ENCODE data around the gene TARS2.

Gene TARS2

DNA sequence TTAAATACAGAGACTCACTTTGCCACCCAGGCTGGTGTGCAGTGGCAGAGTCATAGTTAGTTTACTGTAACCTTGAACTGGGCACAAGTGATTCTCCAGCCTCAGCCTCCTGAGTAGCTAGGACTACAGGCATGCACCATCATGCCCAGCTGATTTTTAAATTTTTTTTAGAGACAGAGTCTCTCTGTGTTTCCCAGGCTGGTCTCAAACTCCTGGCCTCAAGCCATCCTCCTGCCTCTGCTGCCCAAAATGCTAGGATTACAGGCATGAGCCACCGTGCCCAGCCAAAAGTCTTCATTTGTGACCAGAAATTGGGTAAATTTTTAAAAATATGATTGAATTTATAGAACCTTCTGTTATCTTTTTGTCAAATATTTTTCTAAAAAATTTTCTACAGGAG lies 17.9 kb upstream of the TARS2 start:
- no peak for DNase-seq (ENCODE audit: low read depth)
- H3K4me3 ChIP-seq (ENCODE audit: low read depth, low read length) = no peak overlapping the region
- TF ChIP-seq, protein P1, sequence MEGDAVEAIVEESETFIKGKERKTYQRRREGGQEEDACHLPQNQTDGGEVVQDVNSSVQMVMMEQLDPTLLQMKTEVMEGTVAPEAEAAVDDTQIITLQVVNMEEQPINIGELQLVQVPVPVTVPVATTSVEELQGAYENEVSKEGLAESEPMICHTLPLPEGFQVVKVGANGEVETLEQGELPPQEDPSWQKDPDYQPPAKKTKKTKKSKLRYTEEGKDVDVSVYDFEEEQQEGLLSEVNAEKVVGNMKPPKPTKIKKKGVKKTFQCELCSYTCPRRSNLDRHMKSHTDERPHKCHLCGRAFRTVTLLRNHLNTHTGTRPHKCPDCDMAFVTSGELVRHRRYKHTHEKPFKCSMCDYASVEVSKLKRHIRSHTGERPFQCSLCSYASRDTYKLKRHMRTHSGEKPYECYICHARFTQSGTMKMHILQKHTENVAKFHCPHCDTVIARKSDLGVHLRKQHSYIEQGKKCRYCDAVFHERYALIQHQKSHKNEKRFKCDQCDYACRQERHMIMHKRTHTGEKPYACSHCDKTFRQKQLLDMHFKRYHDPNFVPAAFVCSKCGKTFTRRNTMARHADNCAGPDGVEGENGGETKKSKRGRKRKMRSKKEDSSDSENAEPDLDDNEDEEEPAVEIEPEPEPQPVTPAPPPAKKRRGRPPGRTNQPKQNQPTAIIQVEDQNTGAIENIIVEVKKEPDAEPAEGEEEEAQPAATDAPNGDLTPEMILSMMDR (IDR thresholded peaks at IDR 0.05; ENCODE audit: control insufficient read depth, extremely low read depth, insufficient read depth) = no peak

DNA sequence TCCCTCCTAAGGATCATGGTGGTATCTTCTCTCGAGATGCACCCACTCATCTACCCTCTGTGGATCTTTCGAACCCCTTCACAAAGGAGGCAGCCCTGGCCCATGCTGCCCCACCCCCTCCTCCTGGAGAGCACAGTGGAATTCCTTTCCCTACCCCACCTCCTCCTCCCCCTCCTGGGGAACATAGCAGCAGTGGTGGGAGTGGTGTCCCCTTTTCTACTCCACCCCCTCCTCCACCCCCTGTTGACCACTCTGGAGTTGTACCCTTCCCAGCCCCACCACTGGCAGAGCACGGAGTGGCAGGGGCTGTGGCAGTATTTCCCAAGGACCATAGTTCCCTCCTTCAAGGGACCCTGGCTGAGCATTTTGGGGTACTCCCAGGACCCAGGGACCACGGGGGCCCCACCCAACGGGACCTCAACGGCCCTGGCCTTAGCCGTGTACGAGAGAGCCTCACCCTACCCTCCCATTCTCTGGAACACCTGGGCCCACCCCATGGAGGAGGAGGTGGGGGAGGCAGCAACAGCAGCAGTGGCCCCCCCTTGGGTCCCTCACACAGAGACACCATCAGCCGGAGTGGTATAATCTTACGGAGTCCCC lies 14.5 kb upstream of the TARS2 start:
- no peak for DNase-seq (ENCODE audit: low read depth)
- TF ChIP-seq, protein P1 (IDR thresholded peaks at IDR 0.05; ENCODE audit: control insufficient read depth, extremely low read depth, insufficient read depth) = no peak
- H3K4me3 ChIP-seq (ENCODE audit: low read depth, low read length) = no peak overlapping the region

DNA sequence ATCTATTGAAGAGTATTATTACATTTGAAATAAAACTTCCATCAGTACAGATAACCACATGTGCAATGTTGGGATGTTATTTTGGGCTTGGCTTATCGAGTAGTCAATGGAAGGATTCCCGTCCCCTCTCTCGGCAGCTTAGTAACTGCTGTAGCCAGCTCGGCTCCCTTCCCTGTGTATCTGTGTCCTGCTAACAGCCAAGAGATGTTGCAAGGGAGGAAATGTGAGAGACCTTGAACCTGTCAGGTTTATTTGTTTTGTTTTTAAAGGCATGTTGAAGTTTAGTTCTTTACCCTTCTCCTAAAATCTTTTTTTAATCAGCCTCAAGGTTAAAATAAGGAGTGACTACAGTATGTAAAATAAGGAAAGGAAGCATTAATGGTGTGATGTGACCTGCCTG lies 13.6 kb upstream of the TARS2 start:
- TF ChIP-seq, protein P1 (IDR thresholded peaks at IDR 0.05; ENCODE audit: control insufficient read depth, extremely low read depth, insufficient read depth) = no peak

DNA sequence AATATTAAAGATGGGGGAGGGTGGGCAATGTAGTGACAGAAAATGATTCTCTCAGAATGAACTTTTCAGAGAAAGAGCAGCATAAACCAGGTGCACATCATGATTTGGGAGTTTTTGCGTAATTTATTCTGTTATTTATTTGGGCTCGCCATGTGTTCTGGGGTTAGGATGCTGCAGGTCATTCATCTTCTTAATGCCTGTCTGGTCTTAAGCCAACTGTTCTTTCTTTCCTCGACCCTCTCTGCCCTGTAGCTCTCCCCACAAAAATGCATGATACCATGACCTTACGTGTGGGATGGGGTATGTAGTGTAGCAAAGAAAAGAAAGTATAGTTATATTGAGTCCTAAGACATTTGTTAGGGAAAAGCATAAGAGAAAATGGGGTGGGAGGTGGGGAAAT lies 12.3 kb upstream of the TARS2 start:
- TF ChIP-seq, protein P1 (IDR thresholded peaks at IDR 0.05; ENCODE audit: control insufficient read depth, extremely low read depth, insufficient read depth) = no peak
- DNase-seq (ENCODE audit: low read depth) = no peak
- H3K4me3 ChIP-seq (ENCODE audit: low read depth, low read length) = no peak overlapping the region

More for the DNA sequence above, 13.6 kb upstream of the TARS2 start:
- DNase-seq (ENCODE audit: low read depth) = peak; percentile 27
- H3K4me3 ChIP-seq (ENCODE audit: low read depth, low read length) = no peak overlapping the region

DNA sequence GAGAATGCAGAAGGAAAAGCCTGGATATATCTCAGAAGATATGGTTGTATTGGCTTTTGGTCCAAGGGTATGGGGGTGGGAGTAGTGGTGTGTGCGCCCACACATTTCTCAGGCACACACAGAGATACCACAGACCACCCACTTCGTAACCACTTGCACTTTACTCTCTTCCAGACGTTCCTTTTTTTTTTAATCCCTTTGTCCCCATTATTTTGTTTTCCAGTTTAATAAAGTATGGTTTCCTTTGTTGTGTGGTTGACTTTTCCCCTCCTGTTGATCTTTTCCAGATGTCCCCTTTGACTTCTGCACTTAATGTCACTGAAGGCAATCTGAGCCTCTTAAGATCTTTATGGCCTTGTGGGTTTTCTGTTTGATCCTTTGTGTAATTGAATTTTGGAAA lies 10.5 kb upstream of the TARS2 start:
- H3K4me3 ChIP-seq (ENCODE audit: low read depth, low read length) = no peak overlapping the region
- TF ChIP-seq, protein P1 (IDR thresholded peaks at IDR 0.05; ENCODE audit: control insufficient read depth, extremely low read depth, insufficient read depth) = no peak
- DNase-seq (ENCODE audit: low read depth) = no peak

DNA sequence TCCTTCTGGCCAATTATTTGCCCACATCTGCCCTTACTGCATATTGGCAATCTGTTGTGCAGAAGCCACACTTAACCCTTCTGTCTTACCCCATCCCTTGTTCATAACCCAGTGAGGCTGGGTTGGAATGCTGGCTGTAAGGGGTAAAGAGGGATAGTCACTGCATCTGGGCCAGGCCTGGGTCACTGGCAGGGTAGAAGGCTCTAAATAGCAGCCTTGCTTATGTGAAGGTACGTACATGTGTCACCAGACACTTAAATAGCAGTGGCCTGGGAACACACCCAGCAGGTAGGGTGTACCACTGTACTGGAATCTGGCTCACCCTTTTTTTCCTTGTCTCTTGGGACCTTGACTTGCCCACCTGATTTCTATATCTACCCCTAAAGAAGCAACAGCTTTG lies 9.9 kb upstream of the TARS2 start:
- no peak for DNase-seq (ENCODE audit: low read depth)
- TF ChIP-seq, protein P1 (IDR thresholded peaks at IDR 0.05; ENCODE audit: control insufficient read depth, extremely low read depth, insufficient read depth) = no peak

DNA sequence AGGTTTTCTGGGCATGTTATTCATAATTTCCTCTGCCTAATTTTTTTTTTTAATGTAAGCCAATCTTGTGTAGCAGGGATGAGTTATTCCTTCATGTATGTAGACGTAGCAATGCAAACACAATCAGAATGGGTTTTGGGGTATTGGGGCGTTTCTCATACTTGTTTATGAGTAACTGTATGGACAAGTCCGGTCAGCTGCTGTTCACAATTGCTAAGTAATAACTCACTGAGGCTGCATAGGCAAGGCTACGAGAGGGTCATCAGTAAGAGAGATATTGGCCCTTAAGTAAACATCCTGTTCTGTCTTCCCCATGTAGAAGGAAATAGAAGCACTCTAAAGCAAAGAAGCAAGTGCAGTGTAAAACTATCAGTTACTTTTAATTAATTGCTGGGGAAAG lies 9.5 kb upstream of the TARS2 start:
- DNase-seq (ENCODE audit: low read depth) = no peak
- H3K4me3 ChIP-seq (ENCODE audit: low read depth, low read length) = no peak overlapping the region
- TF ChIP-seq, protein P1 (IDR thresholded peaks at IDR 0.05; ENCODE audit: control insufficient read depth, extremely low read depth, insufficient read depth) = no peak

More for the DNA sequence above, 9.9 kb upstream of the TARS2 start:
- H3K4me3 ChIP-seq (ENCODE audit: low read depth, low read length) = no peak overlapping the region
